MM.1S (cell line): ENCODE measurements around the gene SH3PXD2B.

Source experiments
- EZH2 ChIP-seq: fragments of 300-600 bp; sonication (generic); optimal IDR thresholded peaks from 2 replicates; pipeline ENCODE3; 2017; ENCODE audit warnings: low read depth, mild to moderate bottlenecking, antibody characterized with exemption, low read length, mixed read lengths
- EZH2phosphoT487 ChIP-seq: fragments of 300-600 bp; sonication (generic); IDR thresholded peaks from 2 replicates; pipeline ENCODE4 v1.6.1; 2018; ENCODE audit warnings: antibody characterized with exemption, low read length
- TF ChIP-seq, protein P1 (sequence below): fragments of 300-600 bp; sonication (generic); IDR thresholded peaks from 2 replicates; pipeline ENCODE4 v1.5.1; 2016; ENCODE audit warnings: antibody characterized with exemption, low read length, mixed read lengths

DNA sequence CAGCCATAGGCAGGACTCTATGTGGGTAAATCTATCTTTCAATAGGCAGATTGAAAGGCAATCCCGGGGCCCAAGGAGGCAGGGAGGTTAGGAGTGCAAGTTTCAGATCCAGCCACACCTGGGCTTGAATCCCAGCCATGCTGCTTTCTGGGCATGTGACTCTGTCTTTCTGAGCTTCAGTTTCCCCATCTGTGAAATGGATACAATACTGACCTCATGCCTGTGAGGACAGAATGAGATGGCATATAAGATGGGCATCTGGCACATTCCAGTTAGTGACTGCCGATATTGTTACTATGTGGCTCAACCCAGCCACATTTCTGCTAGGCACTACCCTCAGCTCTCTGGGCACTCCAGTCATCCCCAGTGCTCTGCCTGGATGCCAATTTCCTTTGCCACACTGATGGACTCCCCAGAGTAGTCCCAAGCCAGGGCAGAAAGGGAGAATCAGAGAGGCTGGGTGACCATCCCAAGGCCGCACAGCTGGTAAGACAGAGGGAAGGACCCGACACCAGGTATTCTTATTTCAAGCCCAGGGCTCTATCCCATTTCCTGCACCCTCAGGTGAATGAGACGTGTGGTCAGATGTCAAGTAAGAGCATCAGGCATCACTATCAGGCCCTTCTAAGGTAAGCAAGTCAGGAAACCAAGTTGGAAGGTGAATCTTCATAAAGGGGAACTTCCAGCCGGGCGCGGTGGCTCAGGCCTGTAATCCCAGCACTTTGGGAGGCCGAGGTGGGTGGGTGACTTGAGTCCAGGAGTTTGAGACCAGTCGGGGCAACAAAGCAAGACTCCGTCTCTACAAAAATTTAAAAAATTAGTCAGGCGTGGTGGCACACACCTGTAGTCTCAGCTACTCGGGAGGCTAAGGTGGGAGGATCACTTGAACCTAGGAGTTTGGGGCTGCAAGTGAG lies 38.7 kb downstream of the SH3PXD2B start:
- TF ChIP-seq, protein P1, sequence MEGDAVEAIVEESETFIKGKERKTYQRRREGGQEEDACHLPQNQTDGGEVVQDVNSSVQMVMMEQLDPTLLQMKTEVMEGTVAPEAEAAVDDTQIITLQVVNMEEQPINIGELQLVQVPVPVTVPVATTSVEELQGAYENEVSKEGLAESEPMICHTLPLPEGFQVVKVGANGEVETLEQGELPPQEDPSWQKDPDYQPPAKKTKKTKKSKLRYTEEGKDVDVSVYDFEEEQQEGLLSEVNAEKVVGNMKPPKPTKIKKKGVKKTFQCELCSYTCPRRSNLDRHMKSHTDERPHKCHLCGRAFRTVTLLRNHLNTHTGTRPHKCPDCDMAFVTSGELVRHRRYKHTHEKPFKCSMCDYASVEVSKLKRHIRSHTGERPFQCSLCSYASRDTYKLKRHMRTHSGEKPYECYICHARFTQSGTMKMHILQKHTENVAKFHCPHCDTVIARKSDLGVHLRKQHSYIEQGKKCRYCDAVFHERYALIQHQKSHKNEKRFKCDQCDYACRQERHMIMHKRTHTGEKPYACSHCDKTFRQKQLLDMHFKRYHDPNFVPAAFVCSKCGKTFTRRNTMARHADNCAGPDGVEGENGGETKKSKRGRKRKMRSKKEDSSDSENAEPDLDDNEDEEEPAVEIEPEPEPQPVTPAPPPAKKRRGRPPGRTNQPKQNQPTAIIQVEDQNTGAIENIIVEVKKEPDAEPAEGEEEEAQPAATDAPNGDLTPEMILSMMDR = no peak
- TF ChIP-seq EZH2phosphoT487 (no peak), EZH2 (no peak)
